DOHH2 (cell line): ENCODE data around the gene COL20A1.

Experiments used
- CTCF ChIP-seq: fragments of 200-600 bp; sonication (generic); IDR thresholded peaks from one replicate; pipeline ENCODE4 v1.5.1; 2014; ENCODE audit warnings: antibody characterized with exemption, mild to moderate bottlenecking, low read depth, low read length; ENCODE audit not compliant: poor library complexity, severe bottlenecking
- EZH2phosphoT487 ChIP-seq: fragments of 200-600 bp; sonication (generic); IDR thresholded peaks from 2 replicates; pipeline ENCODE4 v1.6.1; 2017; ENCODE audit warnings: borderline replicate concordance, mild to moderate bottlenecking, antibody characterized with exemption, low read length, moderate library complexity, mixed read lengths

GRCh38 chr20:63383556-63383955 lies 90.6 kb downstream of the COL20A1 start:
- TF ChIP-seq CTCF (no peak), EZH2phosphoT487 (no peak)
